HPDE6-E6E7 (cell line): ENCODE results near the gene CKLF.
"Not testable (repeated sequence)": the region's sequence is repeated elsewhere in the genome, so short reads cannot be mapped to it uniquely, and the experiment has no call there.

Experiments used
- DNase-seq: peaks from one replicate; pipeline ENCODE4 v3.0.0; 2011; ENCODE audit warnings: missing footprints; ENCODE audit errors: extremely low spot score

CKLF gene

GRCh38 chr16:66568355-66568754 lies 16.0 kb downstream of the CKLF start:
- no peak for DNase-seq

DNA sequence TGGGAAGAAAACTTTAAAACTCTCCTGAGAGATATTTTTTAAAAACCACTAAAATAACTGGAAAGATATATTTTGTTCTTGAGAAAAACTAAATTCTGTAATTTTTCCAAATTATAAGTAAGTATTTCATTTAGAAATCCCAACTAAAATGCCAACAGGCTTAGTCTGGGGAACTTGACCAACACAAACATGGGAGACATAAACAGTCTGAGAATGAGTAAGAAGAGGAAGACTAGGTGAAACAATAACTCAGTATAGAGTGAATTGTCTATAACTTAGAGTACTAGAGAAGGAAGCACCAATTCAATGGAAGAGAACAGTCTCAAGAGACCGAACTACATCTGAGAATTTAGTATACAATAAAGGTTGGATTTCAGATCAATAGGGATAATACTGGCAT lies 16.8 kb downstream of the CKLF start:
- DNase-seq: no peak

DNA sequence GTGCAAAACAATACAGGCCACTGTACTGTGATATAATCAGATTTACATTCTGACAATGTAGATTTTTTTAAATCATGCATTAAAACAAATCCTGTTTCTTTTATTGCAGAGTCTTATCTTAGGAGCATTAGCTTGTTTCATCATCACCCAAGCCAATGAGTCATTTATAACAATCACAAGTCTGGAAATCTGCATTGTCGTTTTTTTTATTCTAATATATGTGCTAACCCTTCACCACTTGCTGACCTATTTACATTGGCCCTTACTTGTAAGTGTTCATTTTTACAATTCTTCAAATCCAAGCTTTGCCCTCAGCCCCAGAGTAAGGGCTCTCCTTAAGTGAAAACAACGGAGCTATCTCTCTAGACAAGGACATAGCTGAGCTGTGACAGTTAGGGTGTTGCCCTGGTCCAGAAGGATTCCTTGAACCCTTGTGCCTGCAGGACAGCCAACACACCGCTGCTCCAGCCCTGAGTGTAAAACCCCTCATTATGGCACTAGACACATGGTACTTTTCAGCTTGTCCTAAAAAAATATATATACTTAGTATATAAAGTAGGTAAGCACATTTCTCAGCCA lies 17.5 kb downstream of the CKLF start:
- DNase-seq: peak; percentile 36

- DNase-seq: no peak
Observed at GRCh38 chr16:66572356-66572755, 20.0 kb downstream of the CKLF start.

GRCh38 chr16:66574081-66574480 lies 21.7 kb downstream of the CKLF start:
- no peak for DNase-seq

DNA sequence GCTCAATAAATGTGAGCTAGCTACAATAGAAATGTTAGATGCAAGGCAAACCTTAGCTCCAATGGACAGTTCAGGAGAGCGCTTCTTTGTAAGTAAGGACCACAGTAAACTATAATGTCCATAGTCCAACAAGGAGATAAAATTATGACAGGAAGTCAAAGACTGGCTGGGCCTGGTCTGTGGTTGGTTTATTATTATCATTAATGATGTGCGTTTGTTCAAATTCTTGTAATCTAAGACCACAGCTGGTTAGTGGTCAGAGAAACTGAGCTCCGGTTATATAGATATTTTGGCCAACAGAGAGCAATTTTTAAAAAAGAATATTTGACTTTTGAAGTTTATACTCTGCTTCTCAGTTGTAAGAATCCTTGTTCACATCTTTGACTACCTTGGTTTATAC lies 22.2 kb downstream of the CKLF start:
- DNase-seq: no peak

- DNase-seq: no peak
Observed at GRCh38 chr16:66575060-66575459, 22.7 kb downstream of the CKLF start.

- DNase-seq: no peak
Observed at GRCh38 chr16:66576296-66576695, 23.9 kb downstream of the CKLF start.

DNA sequence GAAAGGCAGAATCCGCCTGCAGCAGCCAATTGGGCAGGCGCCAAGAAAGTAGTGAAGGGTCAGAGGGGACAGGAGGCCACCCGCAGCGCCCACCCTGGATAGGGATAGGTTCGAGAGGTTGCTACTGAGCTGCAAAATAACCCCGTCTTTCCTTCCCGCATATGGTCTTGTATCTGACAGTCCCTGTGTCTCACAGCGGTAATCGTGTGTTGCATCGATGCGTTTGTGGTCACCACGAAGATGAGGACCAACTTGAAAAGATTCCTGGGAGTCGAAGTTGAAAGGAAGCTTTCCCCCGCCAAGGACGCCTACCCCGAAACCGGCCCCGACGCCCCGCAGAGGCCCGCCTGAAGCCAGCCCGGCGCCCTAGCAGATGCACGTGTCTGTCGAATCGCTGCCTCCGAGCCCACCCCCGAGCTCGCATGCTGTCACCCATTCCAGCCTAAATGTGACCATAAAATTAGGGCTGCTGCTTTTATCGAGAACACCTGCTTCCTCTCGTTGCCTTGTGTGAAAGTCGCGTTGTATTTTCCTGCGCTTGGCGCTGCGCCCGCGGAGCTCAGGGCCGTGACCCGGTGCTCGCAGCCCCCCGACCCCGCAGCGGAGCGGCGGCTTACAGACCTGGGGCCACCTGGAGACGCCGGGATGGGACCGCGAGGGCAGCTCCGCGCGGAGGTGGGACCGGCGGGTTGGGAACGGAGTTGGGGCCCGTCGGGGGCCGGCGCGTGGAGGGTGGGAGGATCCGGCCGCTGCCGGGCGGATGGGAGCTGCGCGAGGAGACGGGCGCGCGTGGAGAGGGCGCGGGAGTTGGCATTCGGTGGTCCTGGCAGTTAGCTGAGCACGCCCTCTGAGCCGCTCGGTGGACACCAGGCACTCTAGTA lies 26.5 kb downstream of the CKLF start, which contains the start of gene CMTM2:
Gene CMTM2, plus strand, starts transcription at position 813 of the 881 bp plus-strand sequence. CDS start 145 bp downstream, outside the sequence.
- no peak for DNase-seq

GRCh38 chr16:66580605-66581209 lies 28.3 kb downstream of the CKLF start:
- DNase-seq: peak; percentile 71

- DNase-seq: no peak
Observed at GRCh38 chr16:66581246-66581952, 29.0 kb downstream of the CKLF start.

DNA sequence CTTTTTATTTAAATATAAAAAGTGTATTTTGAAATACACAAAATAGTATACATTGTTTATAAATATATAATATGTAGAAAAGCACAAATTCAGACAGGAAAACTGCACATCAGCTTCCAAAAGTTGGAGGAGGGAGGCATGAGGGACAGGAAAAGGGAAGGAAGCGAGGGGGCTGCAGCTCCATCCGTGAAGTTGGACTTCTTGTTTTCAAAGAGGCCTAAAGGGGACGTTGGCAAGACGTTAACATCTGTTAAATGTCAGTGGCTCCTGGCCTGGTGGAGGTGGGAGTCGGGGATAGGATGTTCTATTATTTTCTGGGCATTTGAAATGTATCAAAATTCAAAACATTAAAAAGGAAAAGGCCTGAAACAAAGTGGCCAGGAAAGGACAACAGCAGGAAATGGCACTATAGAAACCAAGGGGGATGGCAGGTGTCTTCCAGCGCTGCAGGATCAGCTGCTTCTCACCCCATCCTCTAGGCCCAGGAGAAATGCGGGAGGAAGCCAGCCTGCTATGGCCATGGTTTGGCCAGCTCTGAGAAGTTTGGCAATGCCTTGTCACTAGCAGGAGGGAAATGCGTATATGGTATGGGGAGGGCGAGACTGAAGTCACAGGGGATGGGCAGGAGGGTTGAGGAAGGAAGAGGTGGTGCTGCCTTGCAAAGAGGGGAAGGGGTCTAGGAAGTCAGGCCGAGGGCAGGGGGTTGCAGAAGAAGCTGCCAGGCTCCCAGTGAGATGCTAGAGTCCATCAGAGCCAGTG lies 33.3 kb downstream of the CKLF start:
- DNase-seq: no peak

GRCh38 chr16:66587881-66588600 lies 35.7 kb downstream of the CKLF start:
- no peak for DNase-seq

GRCh38 chr16:66588981-66589713 lies 36.8 kb downstream of the CKLF start:
- DNase-seq: no peak

DNA sequence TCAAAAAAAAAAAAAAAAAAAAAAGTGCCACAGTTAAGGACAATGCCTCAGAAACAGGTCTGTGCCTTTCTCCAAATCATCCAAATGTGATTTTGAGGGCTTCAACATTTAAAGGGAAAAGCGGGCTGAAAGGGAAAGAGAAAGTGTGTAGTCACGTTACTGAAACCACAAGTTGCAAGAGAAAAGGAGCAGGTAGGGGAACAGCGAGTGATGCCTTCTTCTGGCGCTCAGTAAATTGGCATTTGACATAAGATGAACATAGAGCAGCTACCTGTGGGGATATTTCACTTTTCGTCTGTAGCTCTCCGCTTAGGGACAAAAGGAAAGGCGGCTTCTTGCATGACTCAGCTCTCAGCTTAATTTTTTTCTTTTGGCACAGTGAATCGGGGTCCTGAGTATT lies 37.9 kb downstream of the CKLF start:
- no peak for DNase-seq

- DNase-seq: no peak
Observed at GRCh38 chr16:66591018-66591417, 38.6 kb downstream of the CKLF start.

- no peak for DNase-seq
Observed at GRCh38 chr16:66592241-66592640, 39.9 kb downstream of the CKLF start.

GRCh38 chr16:66592814-66593213 lies 40.4 kb downstream of the CKLF start:
- no peak for DNase-seq

DNA sequence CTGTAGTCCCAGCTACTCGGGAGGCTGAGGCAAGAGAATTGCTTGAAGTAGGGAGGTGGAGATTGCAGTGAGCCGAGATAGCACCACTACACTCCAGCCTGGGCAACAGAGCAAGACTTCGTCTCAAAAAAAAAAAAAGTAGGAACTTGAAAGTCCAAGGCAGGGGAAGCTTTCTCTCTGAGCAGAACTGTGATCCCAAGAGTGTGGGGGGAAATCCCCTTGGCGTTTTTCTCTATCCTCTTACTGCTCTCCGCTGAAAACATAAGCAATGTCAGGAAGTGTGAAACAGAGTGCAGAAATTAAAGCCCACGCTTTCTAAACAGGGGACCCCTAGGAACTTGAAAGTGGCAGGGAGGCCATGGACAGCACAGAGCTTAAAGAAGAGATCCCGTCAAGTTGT lies 42.4 kb downstream of the CKLF start:
- no peak for DNase-seq

DNA sequence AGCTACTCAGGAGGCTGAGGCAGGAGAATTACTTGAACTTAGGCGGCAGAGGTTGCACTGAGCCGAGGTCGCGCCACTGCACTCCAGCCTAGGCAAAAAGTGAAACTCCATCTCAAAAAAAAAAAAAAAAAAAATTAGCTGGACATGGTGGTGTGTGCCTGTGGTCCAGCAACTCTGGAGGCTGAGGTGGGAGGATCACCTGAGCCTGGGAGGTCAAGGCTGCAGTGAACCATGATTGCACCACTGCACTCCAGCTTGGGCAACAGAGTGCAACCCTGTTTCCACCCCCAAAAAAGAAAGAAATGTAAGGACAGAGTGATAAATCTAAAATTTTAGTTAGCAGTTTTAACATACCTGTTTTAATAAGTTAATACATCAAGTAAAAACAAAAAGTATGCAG lies 44.2 kb downstream of the CKLF start:
- DNase-seq: not testable (repeated sequence)
